ENCODE measurements around the gene TGFBR1.

DNA sequence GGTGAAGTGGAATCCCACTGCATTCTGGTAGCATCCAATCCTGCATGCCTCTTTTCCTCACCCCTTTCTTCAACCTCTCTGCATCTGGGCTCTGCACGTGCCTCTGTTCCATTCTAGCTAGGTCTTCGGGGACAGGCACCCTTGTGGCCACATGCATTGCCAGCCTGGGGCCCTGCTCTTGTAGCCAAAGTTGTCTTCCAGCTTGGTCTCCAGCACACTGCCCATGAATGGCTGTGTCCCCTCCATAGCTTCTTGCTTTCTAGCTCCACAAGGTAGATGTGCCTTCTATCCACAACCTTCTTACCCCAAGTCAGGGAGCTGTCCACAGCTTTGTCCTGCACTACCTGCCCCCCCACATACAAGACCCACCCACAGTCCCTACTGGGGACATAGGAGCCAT, 84.3 kb downstream of the TGFBR1 start:
- TF ChIP-seq ZNF565 (CRISPR knock-in tag; conservative IDR thresholded peaks at IDR 0.05; ENCODE audit: low read depth): no peak
- TF ChIP-seq, protein P1, sequence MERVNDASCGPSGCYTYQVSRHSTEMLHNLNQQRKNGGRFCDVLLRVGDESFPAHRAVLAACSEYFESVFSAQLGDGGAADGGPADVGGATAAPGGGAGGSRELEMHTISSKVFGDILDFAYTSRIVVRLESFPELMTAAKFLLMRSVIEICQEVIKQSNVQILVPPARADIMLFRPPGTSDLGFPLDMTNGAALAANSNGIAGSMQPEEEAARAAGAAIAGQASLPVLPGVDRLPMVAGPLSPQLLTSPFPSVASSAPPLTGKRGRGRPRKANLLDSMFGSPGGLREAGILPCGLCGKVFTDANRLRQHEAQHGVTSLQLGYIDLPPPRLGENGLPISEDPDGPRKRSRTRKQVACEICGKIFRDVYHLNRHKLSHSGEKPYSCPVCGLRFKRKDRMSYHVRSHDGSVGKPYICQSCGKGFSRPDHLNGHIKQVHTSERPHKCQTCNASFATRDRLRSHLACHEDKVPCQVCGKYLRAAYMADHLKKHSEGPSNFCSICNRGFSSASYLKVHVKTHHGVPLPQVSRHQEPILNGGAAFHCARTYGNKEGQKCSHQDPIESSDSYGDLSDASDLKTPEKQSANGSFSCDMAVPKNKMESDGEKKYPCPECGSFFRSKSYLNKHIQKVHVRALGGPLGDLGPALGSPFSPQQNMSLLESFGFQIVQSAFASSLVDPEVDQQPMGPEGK (CRISPR knock-in tag; IDR thresholded peaks at IDR 0.05; ENCODE audit: borderline replicate concordance): no peak
- no peak for TF ChIP-seq ZFP3 (CRISPR knock-in tag; IDR thresholded peaks at IDR 0.05)
- no peak for TF ChIP-seq ZFP30 (CRISPR knock-in tag; IDR thresholded peaks at IDR 0.05)

All from SK-N-SH treated with all-trans-retinoic acid at 6 μM for 48 hours (cell line).